Smooth muscle cell of the coronary artery (primary cell): ENCODE measurements around the gene ELP1. TPM values are rescaled to one million over a fixed set of nuclear protein-coding genes. Genes with fewer than 3 reads are reported as not detected.

ENCODE experiments used
- total RNA-seq: library from RNA; depleted of rRNA; stranded (reverse); fragments of >200 nt; gene quantifications from 2 replicates; pipeline ENCODE4 v1.2.3, GENCODE V29; 2014; ENCODE audit warnings: low replicate concordance

Gene ELP1, protein sequence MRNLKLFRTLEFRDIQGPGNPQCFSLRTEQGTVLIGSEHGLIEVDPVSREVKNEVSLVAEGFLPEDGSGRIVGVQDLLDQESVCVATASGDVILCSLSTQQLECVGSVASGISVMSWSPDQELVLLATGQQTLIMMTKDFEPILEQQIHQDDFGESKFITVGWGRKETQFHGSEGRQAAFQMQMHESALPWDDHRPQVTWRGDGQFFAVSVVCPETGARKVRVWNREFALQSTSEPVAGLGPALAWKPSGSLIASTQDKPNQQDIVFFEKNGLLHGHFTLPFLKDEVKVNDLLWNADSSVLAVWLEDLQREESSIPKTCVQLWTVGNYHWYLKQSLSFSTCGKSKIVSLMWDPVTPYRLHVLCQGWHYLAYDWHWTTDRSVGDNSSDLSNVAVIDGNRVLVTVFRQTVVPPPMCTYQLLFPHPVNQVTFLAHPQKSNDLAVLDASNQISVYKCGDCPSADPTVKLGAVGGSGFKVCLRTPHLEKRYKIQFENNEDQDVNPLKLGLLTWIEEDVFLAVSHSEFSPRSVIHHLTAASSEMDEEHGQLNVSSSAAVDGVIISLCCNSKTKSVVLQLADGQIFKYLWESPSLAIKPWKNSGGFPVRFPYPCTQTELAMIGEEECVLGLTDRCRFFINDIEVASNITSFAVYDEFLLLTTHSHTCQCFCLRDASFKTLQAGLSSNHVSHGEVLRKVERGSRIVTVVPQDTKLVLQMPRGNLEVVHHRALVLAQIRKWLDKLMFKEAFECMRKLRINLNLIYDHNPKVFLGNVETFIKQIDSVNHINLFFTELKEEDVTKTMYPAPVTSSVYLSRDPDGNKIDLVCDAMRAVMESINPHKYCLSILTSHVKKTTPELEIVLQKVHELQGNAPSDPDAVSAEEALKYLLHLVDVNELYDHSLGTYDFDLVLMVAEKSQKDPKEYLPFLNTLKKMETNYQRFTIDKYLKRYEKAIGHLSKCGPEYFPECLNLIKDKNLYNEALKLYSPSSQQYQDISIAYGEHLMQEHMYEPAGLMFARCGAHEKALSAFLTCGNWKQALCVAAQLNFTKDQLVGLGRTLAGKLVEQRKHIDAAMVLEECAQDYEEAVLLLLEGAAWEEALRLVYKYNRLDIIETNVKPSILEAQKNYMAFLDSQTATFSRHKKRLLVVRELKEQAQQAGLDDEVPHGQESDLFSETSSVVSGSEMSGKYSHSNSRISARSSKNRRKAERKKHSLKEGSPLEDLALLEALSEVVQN (N-terminal part only)
- 22.0 and 26.2 TPM in 2 replicates for total RNA-seq

DNA sequence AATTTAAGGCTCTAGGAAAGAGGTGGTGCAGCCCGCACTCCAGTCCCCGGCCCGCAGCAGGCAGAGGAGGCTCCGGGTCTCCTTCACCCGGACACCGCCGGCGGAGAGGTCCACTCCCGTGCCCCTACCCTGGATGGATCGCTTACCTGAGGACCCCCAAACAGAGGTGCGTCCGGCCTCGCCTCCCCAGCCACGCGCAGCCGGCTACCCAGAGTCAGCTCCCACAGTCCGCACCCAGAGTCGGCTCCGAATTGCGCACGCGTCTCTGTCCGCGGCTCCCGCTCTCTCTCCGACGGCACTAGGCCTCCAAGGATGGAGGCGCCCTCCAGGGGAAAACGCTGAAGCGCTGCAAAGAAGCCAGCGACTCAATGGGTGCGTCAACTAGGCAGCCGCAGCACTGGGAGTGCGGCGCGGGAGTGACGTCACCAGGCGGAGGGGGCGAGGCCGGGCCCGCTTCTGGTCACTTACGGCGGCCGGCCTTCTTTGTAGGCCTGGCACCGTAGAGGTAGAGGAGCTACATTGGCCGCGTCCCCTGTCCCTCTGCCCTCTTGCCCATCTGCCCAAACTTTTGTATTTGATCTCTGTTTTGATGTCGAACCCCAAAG lies at the start of gene ELP1:
ELP1 (minus strand) TSS at position 407 of the 605 bp plus-strand sequence. CDS start 2,978 bp downstream, outside the sequence.

DNA sequence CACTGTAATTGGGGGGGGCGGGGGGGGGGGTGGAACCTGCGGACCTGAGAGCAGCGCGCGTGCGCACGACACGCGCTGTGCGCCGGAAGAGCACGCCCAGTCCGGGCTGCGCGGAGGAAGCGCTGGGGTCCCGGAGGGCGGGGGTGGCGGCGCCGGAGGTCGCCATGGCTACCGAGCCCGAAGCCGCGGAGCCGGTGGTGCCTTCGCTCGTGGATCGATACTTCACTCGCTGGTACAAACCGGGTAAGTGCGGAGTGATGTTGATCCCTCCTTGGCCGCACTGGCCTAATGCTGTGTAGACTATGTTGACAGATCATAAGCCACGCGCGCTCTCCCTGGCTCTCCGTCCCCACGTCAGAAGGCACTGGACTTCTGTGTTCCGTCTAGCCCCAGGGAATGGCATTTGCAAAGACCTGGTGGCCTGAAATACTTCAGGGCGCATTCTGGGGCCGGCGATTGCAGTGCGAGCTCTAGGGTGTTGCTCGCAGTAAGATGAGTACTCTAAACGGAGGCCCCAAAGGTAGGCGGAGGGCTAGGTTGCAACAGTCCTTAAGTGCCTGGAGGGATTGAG lies 484 bp upstream of the ELP1 start, which contains the start of gene ABITRAM:
ABITRAM (plus strand) TSS at position 78 of the 571 bp plus-strand sequence; CDS start at position 165, 87 bp downstream.

DNA sequence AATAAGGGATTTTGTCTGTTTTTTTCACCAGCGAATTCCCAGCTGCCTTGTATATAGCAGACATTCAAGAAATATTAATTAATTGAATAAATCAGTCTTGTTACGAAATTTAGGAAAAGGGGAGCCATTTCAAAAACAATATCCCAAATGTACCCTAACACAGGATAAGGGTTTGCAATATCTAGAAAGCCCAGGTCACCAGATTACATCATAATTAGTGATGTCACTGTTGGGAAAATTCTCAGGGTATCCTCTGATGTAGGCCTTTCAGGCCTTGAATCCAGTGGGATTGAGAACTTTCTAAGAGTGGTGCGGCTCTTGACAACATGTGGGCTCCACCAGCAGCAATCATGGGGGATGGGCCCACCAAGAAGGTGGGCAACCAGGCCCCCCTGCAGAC lies 71.9 kb downstream of the ELP1 start, which contains the start of gene ACTL7A:
ACTL7A (plus strand) TSS at position 270 of the 400 bp plus-strand sequence; CDS start at position 327, 57 bp downstream.

DNA sequence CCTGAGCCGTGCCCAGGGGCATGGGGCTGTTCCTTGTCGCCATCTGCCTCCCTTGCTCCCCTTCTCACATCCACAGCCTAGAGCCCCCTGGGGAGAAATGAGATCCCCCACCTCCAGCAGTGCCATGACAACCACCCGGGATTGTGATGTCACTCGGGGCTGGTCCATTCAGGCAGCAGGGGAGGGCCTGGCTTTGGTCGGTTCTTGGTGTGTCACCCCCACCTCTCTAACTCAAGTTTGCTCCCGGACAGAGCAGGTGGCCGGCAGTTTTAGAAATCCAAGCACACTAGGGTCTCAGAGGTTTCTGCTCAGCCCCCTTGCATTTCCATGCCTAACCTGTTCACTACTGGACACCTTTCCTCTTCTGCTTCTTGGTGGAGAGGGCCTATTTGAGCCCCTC lies 78.0 kb downstream of the ELP1 start, which contains the start of gene ACTL7B:
ACTL7B (minus strand) TSS at position 99 of the 400 bp plus-strand sequence; CDS start at position 43, 56 bp downstream.

Other genes with a start within 250 kb of the ELP1 start
- not detected in 2 replicates for gene ACTL7B, start 78.1 kb downstream of the ELP1 start, total RNA-seq
- not detected in 2 replicates for gene ACTL7A, start 71.9 kb downstream of the ELP1 start, total RNA-seq
- 3.0 and 4.4 TPM in 2 replicates for gene ABITRAM, start 276 bp upstream of the ELP1 start, total RNA-seq
- 31.0 and 171 TPM in 2 replicates for gene CTNNAL1, start 79.4 kb upstream of the ELP1 start, total RNA-seq
- gene TMEM245, start 185.8 kb upstream of the ELP1 start, total RNA-seq, result 27.7 and 36.1 TPM in 2 replicates
- under 0.01 and 0.94 TPM in 2 replicates for gene FRRS1L, start 233.1 kb upstream of the ELP1 start, total RNA-seq